HG02943 (cell line): ENCODE results near the gene NDUFAF8.

Experiments
- ATAC-seq: cut with Tn5 transposase; IDR thresholded peaks from one replicate; pipeline ENCODE4 v1.9.1; 2021; ENCODE audit warnings: mild to moderate bottlenecking, low read depth, moderate library complexity; ENCODE audit not compliant: unreplicated experiment

Gene NDUFAF8

GRCh38 chr17:81250286-81251093 lies 11.4 kb downstream of the NDUFAF8 start:
- ATAC-seq: no peak

- no peak for ATAC-seq
These were observed 12.1 kb downstream of the NDUFAF8 start for GRCh38 chr17:81251094-81251708.

GRCh38 chr17:81251709-81252301 lies 12.7 kb downstream of the NDUFAF8 start:
- ATAC-seq: no peak

GRCh38 chr17:81252326-81252986 lies 13.3 kb downstream of the NDUFAF8 start:
- no peak for ATAC-seq

GRCh38 chr17:81252987-81253329 lies 13.8 kb downstream of the NDUFAF8 start:
- ATAC-seq: no peak

GRCh38 chr17:81253358-81254131 lies 14.4 kb downstream of the NDUFAF8 start:
- no peak for ATAC-seq

- ATAC-seq: no peak
These were observed 16.0 kb downstream of the NDUFAF8 start for GRCh38 chr17:81254955-81255717.

GRCh38 chr17:81256616-81257015 lies 17.5 kb downstream of the NDUFAF8 start:
- ATAC-seq: no peak

- ATAC-seq: no peak
These were observed 18.4 kb downstream of the NDUFAF8 start for GRCh38 chr17:81257533-81257932.

- no peak for ATAC-seq
These were observed 19.2 kb downstream of the NDUFAF8 start for GRCh38 chr17:81258292-81258691.

GRCh38 chr17:81259058-81259605 lies 20.0 kb downstream of the NDUFAF8 start:
- no peak for ATAC-seq

GRCh38 chr17:81260171-81260570 lies 21.1 kb downstream of the NDUFAF8 start:
- no peak for ATAC-seq

- ATAC-seq: no peak
These were observed 21.5 kb downstream of the NDUFAF8 start for GRCh38 chr17:81260641-81261040.

GRCh38 chr17:81261096-81261495 lies 22.0 kb downstream of the NDUFAF8 start:
- no peak for ATAC-seq

- no peak for ATAC-seq
These were observed 22.6 kb downstream of the NDUFAF8 start for GRCh38 chr17:81261582-81262336.

GRCh38 chr17:81263371-81264181 lies 24.5 kb downstream of the NDUFAF8 start:
- ATAC-seq: no peak

GRCh38 chr17:81264640-81265039 lies 25.5 kb downstream of the NDUFAF8 start:
- no peak for ATAC-seq

- ATAC-seq: no peak
These were observed 26.5 kb downstream of the NDUFAF8 start for GRCh38 chr17:81265576-81265975.
